Germinal center (tissue), 1 donor: ENCODE results near the gene CTTN.

Experiments used
- DNase-seq: peaks from one replicate; pipeline ENCODE4 v3.0.0; 2012; ENCODE audit warnings: mixed read lengths, low spot score

CTTN gene

GRCh38 chr11:70397983-70398833 is at the start of gene CTTN:
TSS of gene CTTN (plus strand) at chr11:70398529. CDS start at chr11:70407298, 8,769 bp downstream.
- peak; percentile 90 for DNase-seq

- no peak for DNase-seq
Observed at GRCh38 chr11:70348608-70349007, 49.7 kb upstream of the CTTN start.

GRCh38 chr11:70351646-70352045 is 46.7 kb upstream of the CTTN start:
- no peak for DNase-seq

- DNase-seq, result no peak
Observed at GRCh38 chr11:70352100-70352499, 46.2 kb upstream of the CTTN start.

GRCh38 chr11:70352601-70353000 is 45.7 kb upstream of the CTTN start:
- DNase-seq, result no peak

- no peak for DNase-seq
Observed at GRCh38 chr11:70353329-70353728, 45.0 kb upstream of the CTTN start.

GRCh38 chr11:70353900-70354568 is 44.3 kb upstream of the CTTN start:
- no peak for DNase-seq

GRCh38 chr11:70354629-70355028 is 43.7 kb upstream of the CTTN start:
- no peak for DNase-seq

GRCh38 chr11:70358753-70359152 is 39.6 kb upstream of the CTTN start:
- no peak for DNase-seq

- DNase-seq, result no peak
Observed at GRCh38 chr11:70359451-70360205, 38.7 kb upstream of the CTTN start.

- DNase-seq, result no peak
Observed at GRCh38 chr11:70360211-70360610, 38.1 kb upstream of the CTTN start.

GRCh38 chr11:70364178-70364577 is 34.2 kb upstream of the CTTN start:
- no peak for DNase-seq

GRCh38 chr11:70364745-70365543 is 33.4 kb upstream of the CTTN start:
- DNase-seq, result peak; percentile 28

- no peak for DNase-seq
Observed at GRCh38 chr11:70365544-70365927, 32.8 kb upstream of the CTTN start.

GRCh38 chr11:70367071-70367470 is 31.3 kb upstream of the CTTN start:
- DNase-seq, result no peak

- DNase-seq, result no peak
Observed at GRCh38 chr11:70368961-70369360, 29.4 kb upstream of the CTTN start.

- peak; percentile 24 for DNase-seq
Observed at GRCh38 chr11:70371241-70371640, 27.1 kb upstream of the CTTN start.

GRCh38 chr11:70372076-70372475 is 26.3 kb upstream of the CTTN start:
- no peak for DNase-seq

GRCh38 chr11:70376621-70377020 is 21.7 kb upstream of the CTTN start:
- DNase-seq, result no peak

GRCh38 chr11:70377645-70378044 is 20.7 kb upstream of the CTTN start:
- DNase-seq, result no peak

GRCh38 chr11:70378506-70379134 is 19.7 kb upstream of the CTTN start:
- no peak for DNase-seq
